ENCODE data around the gene LNPEP.

The LNPEP gene

GRCh38 chr5:96933764-96934707 lies 1.8 kb upstream of the LNPEP start:
- peak in 1 of 2 experiments; percentile 71 for DNase-seq (ENCODE audit: low read depth in 1 of 2, low spot score in 1 of 2)
- TF ChIP-seq JUND (IDR thresholded peaks at IDR 0.05; ENCODE audit: low read depth), result peak; percentile 11; the same call in 1 of the 2 replicates
- in situ Hi-C loops (cut with HindIII; ENCODE audit: low pct_unique_long_range_greater_than_20kb, low sequenced_read_pairs), result no loop called here

GRCh38 chr5:96934708-96935558 lies 947 bp upstream of the LNPEP start:
- in situ Hi-C loops (cut with HindIII; ENCODE audit: low pct_unique_long_range_greater_than_20kb, low sequenced_read_pairs), result no loop called here
- peak; percentile 38 to 97 for DNase-seq (ENCODE audit: low read depth in 1 of 2, low spot score in 1 of 2)
- peak; percentile 52; the same call in 1 of the 2 replicates for TF ChIP-seq JUND (IDR thresholded peaks at IDR 0.05; ENCODE audit: low read depth)

GRCh38 chr5:96936431-96937320 lies 796 bp downstream of the LNPEP start:
- TF ChIP-seq JUND (IDR thresholded peaks at IDR 0.05; ENCODE audit: low read depth), result no peak
- in situ Hi-C loops (cut with HindIII; ENCODE audit: low pct_unique_long_range_greater_than_20kb, low sequenced_read_pairs), result no loop called here
- peak in 1 of 2 experiments; percentile 45 for DNase-seq (ENCODE audit: low read depth in 1 of 2, low spot score in 1 of 2)

GRCh38 chr5:96940586-96940985 lies 4.7 kb downstream of the LNPEP start:
- TF ChIP-seq JUND (IDR thresholded peaks at IDR 0.05; ENCODE audit: low read depth), result no peak
- no peak for DNase-seq (ENCODE audit: low read depth in 1 of 2, low spot score in 1 of 2)
- in situ Hi-C loops (cut with HindIII; ENCODE audit: low pct_unique_long_range_greater_than_20kb, low sequenced_read_pairs), result no loop called here

- DNase-seq (ENCODE audit: low read depth in 1 of 2, low spot score in 1 of 2), result no peak
- in situ Hi-C loops (cut with HindIII; ENCODE audit: low pct_unique_long_range_greater_than_20kb, low sequenced_read_pairs), result no loop called here
- no peak for TF ChIP-seq JUND (IDR thresholded peaks at IDR 0.05; ENCODE audit: low read depth)
Measured at GRCh38 chr5:96941140-96941539, 5.3 kb downstream of the LNPEP start.

GRCh38 chr5:96942078-96942477 lies 6.2 kb downstream of the LNPEP start:
- in situ Hi-C loops (cut with HindIII; ENCODE audit: low pct_unique_long_range_greater_than_20kb, low sequenced_read_pairs), result no loop called here
- no peak for TF ChIP-seq JUND (IDR thresholded peaks at IDR 0.05; ENCODE audit: low read depth)
- no peak for DNase-seq (ENCODE audit: low read depth in 1 of 2, low spot score in 1 of 2)

GRCh38 chr5:96942911-96943310 lies 7.0 kb downstream of the LNPEP start:
- DNase-seq (ENCODE audit: low read depth in 1 of 2, low spot score in 1 of 2), result no peak
- no peak for TF ChIP-seq JUND (IDR thresholded peaks at IDR 0.05; ENCODE audit: low read depth)
- in situ Hi-C loops (cut with HindIII; ENCODE audit: low pct_unique_long_range_greater_than_20kb, low sequenced_read_pairs), result no loop called here

- no peak for DNase-seq (ENCODE audit: low read depth in 1 of 2, low spot score in 1 of 2)
- in situ Hi-C loops (cut with HindIII; ENCODE audit: low pct_unique_long_range_greater_than_20kb, low sequenced_read_pairs), result no loop called here
- TF ChIP-seq JUND (IDR thresholded peaks at IDR 0.05; ENCODE audit: low read depth), result no peak
Measured at GRCh38 chr5:96943799-96944198, 7.9 kb downstream of the LNPEP start.

GRCh38 chr5:96945144-96945897 lies 9.4 kb downstream of the LNPEP start:
- in situ Hi-C loops (cut with HindIII; ENCODE audit: low pct_unique_long_range_greater_than_20kb, low sequenced_read_pairs), result no loop called here
- no peak for TF ChIP-seq JUND (IDR thresholded peaks at IDR 0.05; ENCODE audit: low read depth)
- DNase-seq (ENCODE audit: low read depth in 1 of 2, low spot score in 1 of 2), result no peak

- in situ Hi-C loops (cut with HindIII; ENCODE audit: low pct_unique_long_range_greater_than_20kb, low sequenced_read_pairs), result no loop called here
- no peak for DNase-seq (ENCODE audit: low read depth in 1 of 2, low spot score in 1 of 2)
- no peak for TF ChIP-seq JUND (IDR thresholded peaks at IDR 0.05; ENCODE audit: low read depth)
Measured at GRCh38 chr5:96946381-96946780, 10.5 kb downstream of the LNPEP start.

- in situ Hi-C loops (cut with HindIII; ENCODE audit: low pct_unique_long_range_greater_than_20kb, low sequenced_read_pairs), result no loop called here
- peak in 1 of 2 experiments; percentile 39 for DNase-seq (ENCODE audit: low read depth in 1 of 2, low spot score in 1 of 2)
- no peak for TF ChIP-seq JUND (IDR thresholded peaks at IDR 0.05; ENCODE audit: low read depth)
Measured at GRCh38 chr5:96952118-96952750, 16.4 kb downstream of the LNPEP start.

Measured in T47D (cell line).